HG03439 (cell line): ENCODE results near the gene RNASE7.

ENCODE experiments used
- ATAC-seq: cut with Tn5 transposase; IDR thresholded peaks from one replicate; pipeline ENCODE4 v1.9.1; 2021; ENCODE audit warnings: mild to moderate bottlenecking, moderate library complexity; ENCODE audit not compliant: unreplicated experiment

RNASE7 gene

GRCh38 chr14:21066882-21067502 is 24.8 kb downstream of the RNASE7 start:
- no peak for ATAC-seq

DNA sequence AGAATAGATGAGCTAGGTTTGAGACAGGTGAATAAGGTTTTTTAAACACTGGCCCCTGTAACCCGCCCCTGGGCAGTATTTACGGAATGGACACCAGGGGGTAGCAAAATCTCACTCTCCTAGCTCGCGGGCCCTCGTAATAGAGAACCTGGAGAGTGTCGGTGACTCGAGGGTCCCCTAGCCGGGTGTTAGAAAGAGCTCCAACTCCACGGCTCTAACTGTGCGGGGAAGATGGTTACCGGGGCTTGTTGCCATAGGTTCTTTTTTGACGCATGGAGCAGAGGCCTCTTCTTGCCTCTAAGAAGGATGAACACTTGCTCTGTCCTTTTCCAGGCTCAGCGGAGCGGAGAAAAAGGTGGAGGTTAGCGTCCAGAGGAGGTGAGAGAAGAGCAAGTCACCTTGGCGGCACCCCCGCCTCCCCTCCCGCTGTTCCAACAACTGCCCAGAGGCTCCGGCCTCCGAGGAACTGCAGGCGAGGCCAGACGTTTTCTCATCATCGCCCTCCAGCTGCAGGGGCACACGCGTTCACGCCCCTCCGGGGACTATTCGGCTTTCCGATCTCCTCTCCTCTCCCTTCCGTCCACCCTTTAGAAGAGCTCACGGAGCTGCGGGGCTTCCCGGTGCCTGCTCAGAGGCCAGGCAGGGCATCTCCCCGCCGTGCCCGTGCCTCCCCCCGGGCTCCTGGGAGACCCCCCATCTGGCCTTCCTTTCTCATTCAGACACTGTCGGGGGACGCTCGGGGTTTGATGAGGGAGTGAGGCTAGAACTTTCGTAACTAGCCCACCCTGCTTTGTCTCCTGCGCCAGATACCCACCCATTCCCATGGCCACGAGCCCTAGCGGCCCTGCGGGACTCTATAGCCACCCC is 26.6 kb downstream of the RNASE7 start:
- ATAC-seq, result no peak

DNA sequence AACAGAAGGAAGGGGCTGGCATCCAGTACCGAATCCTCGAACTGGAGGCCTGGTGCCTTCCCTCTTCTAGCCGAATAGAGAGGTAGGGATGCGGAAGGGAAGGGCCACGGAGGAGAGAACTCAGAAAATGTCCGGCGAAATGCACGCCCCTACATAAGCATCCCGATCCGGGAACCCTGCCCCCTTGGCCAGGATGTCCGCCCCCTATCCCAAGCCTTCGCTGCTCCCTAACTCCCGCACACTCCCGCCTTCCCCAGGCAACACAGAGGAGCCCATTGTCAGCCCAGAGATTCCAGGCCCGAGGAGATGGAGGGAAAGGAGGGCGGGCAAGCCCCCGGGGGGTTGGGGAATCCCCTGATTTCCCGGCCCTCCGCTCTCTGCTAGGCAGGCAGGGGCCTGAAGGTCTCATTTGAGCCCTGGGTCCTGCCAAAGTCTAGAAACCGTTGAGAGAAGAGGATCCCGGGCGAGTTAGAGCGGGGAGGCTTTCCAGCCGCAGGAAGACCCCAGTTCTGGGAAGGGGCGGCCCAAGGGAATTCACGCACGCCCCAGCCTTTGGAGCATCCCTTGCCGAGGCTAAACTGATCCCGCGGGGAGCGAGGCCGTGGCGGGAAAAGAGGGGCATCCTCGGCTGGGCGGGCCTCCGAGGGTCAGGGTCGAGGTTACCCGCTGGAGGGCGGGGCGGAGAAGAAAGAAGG is 27.4 kb downstream of the RNASE7 start:
- ATAC-seq, result no peak

GRCh38 chr14:21070083-21070609 is 28.0 kb downstream of the RNASE7 start, which contains the start of gene ARHGEF40:
ARHGEF40 (plus strand) TSS chr14:21070304; CDS start chr14:21070397, 93 bp downstream.
- ATAC-seq, result peak; percentile 25

DNA sequence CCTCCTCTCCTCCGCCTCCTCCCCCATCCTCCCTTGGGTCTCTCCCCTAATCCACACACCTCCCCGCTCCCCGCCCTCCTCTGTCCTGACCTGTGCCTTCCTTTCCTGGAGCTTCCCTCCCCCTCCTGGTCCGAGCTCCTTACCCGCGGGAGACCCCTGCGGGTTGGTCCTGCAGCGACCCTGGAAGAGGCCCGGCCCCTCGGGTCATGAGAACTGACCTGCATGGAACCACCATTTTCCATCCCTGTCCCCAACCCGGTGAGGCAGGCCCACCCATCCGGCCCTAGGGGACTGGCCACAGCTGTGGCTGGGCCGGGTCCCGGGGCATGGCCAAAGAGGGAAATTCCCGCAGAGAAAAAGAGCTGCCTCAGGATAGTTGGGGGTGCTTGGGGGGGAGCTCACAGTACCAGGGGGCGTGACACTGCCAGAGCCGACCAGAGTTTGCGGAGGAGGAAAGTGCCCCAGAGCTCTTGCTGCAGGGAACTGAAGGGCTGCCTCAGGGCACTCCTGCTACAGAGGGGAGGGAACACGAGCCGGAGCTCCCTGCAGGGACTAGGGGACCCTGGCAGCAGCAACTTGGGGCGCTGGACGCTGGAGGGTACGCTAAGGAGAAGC is 28.6 kb downstream of the RNASE7 start:
- peak; percentile 14 for ATAC-seq

DNA sequence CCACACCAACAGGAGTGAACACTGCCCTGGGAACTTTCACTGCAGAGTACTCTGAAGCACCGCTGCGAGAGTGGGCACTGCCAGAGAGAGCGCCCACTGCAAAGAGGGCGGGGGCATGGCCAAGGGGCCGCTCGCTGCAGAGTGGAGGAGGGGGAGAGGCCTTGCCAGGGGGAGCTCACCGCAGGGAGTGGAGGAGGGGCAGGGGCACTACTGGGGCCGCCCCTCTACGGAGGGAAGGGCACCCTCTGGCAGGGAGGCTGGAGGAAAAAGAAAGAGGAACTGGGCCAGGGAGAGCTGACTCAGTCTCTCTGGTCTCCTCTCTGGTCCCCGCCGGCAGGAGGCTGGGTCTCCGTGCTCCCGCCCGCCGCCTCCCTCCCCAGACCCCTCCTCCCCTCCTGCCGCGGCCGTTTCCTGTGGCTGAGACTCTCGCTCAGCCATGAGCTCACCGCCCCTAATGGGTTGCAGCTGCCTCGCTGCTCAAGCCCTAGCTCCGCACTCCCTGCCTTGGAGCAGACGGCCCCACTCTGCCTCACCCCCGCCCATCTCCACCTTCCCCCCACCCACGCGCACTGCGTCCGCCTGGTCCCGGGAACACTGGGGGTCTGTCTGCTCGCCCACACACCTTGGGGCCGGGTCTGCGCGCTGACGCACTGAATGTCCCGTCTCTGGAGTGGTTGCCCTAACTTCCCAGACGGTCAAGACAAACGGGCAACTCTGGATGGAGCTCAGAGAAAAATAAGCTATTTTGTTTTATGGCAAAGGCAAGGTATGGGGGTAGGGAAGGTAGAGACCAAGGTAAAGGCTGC is 29.3 kb downstream of the RNASE7 start:
- ATAC-seq, result peak; percentile 39

DNA sequence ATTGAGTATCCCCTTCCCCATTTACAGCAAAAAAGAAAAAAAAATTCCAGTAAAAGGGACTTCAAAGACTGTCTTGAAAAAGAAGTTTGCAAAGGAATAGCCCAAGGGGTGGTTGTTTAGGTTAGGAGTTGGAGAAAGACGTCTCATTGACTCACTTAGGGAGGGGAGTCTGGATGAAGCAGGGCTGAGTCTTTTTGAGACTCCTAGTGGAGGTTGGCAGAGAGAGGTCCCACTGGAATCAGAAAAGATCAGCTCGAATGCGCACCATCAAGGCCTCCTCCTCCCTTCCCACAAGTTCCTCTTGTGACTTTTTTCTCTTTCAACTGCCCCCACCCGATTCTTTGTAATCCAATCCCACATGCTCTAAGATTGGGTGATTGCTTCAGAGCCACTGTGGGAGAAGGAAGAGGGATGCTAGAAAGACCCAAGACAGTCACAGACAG is 29.9 kb downstream of the RNASE7 start:
- no peak for ATAC-seq

DNA sequence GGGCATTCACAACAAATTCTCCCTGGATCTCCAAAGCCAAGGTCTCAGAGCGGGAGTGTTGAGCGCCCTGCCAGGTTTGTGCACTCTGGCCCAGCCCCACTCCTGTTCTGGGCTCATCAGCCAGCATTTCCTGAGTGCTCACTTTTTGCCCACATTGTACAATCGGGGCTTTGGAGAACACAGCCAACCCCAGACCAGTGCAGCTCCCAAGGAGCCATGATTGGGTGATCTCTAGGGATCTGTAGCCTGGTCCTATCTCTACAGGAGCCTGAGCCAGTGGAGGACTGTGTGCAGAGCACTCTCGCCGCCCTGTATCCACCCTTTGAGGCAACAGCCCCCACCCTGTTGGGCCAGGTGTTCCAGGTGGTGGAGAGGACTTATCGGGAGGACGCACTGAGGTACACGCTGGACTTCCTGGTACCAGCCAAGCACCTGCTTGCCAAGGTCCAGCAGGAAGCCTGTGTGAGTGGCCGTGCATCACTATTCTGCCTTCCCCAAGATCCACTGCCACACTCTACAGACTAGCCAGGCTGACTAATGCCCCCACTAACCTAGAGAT is 30.7 kb downstream of the RNASE7 start:
- ATAC-seq, result no peak

- ATAC-seq, result no peak
Measured at GRCh38 chr14:21073921-21074320, 31.8 kb downstream of the RNASE7 start.

GRCh38 chr14:21074398-21075272 is 32.5 kb downstream of the RNASE7 start:
- no peak for ATAC-seq

- no peak for ATAC-seq
Measured at GRCh38 chr14:21075719-21076437, 33.7 kb downstream of the RNASE7 start.

DNA sequence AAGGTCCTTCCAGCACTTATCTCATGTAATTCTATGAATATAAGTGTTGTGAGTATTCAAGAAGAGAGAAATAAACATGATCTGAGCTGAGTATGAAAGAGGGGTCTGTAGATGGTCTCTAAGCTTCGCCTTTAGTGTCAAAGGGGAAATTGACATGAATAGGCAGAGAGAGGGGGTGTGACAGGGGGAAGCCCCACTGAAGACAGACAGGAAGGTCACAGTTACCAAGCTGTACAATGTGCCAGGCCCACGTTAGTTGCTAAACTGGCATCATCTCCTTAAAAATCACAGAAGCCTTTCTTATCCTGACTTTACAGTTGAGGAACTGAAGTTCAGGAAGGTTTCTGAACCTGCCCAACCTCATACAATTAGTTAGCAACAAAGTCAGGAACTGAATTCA is 35.5 kb downstream of the RNASE7 start:
- no peak for ATAC-seq

DNA sequence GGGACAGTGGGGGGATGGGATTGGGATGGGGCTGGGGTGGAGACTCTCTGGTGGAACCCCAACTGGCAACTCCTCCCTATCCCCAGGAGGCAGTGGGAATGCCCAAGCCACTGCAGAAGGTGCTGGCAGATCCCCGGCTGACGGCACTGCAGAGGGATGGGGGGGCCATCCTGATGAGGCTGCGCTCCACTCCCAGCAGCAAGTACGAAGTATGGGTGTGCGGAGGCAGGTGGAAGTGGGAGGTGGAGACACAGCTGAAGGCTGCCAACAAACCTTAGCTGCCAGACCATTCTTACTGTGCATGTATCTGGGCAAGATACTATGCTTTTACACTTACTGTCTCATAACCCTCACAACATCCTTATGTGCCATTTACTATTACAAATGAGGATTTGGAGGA is 36.1 kb downstream of the RNASE7 start:
- ATAC-seq, result no peak

DNA sequence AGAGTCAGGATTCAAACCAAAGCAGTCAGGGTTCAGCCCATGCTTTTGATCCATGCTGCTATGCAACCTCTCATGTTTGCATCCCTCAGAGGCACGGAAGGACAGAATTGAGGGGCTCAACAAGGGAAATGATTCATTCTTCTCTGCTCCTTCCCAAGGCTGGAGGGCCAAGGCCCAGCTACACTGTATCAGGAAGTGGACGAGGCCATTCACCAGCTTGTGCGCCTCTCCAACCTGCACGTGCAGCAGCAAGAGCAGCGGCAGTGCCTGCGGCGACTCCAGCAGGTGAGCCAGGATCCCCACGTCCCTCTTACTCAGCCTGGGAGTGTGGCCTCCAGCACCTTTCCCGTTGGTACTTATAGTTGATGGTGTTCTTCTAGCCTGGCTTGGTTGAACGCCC is 36.6 kb downstream of the RNASE7 start:
- no peak for ATAC-seq

- ATAC-seq, result no peak
Measured at GRCh38 chr14:21081521-21082142, 39.5 kb downstream of the RNASE7 start.

GRCh38 chr14:21083565-21084325 is 41.6 kb downstream of the RNASE7 start:
- no peak for ATAC-seq

DNA sequence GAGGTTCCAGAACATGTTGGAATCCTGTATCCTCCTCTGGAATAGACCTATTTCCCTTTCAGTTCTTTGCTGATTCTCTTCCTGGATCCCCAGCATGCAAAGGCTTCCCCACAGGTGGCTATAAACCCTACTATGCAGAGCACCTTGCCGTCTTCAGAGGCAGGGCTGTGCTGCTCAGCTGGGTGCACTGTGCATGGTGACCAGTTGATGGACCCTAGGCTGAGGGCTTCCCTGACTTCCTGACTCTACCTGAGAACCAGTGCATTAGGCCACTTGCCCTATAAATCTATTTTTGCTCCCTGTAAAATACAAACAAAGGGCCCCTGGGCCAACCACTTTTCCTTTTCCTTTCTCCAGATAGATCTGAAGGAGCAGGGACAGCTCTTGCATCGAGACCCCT is 42.2 kb downstream of the RNASE7 start:
- ATAC-seq, result no peak
